ENCODE measurements around the gene CKAP5.

Gene CKAP5

GRCh38 chr11:46826310-46827044 lies 19.6 kb downstream of the CKAP5 start (continued):
- TF ChIP-seq ZNF701 (tag by site-specific recombination; IDR thresholded peaks at IDR 0.05) = no peak
- no peak for TF ChIP-seq ZNF558 (tag by site-specific recombination; IDR thresholded peaks at IDR 0.05)
- TF ChIP-seq ZNF18 (tag by site-specific recombination; IDR thresholded peaks at IDR 0.05) = no peak
- peak; percentile 87 for TF ChIP-seq ZFP69B (tag by site-specific recombination; IDR thresholded peaks at IDR 0.05)
- TF ChIP-seq ZNF514 (tag by site-specific recombination; IDR thresholded peaks at IDR 0.05) = no peak
- TF ChIP-seq ZNF24 (tag by site-specific recombination; IDR thresholded peaks at IDR 0.05) = no peak
- TF ChIP-seq MYNN (tag by site-specific recombination; IDR thresholded peaks at IDR 0.05; ENCODE audit: borderline replicate concordance) = no peak
- TF ChIP-seq, protein P1, sequence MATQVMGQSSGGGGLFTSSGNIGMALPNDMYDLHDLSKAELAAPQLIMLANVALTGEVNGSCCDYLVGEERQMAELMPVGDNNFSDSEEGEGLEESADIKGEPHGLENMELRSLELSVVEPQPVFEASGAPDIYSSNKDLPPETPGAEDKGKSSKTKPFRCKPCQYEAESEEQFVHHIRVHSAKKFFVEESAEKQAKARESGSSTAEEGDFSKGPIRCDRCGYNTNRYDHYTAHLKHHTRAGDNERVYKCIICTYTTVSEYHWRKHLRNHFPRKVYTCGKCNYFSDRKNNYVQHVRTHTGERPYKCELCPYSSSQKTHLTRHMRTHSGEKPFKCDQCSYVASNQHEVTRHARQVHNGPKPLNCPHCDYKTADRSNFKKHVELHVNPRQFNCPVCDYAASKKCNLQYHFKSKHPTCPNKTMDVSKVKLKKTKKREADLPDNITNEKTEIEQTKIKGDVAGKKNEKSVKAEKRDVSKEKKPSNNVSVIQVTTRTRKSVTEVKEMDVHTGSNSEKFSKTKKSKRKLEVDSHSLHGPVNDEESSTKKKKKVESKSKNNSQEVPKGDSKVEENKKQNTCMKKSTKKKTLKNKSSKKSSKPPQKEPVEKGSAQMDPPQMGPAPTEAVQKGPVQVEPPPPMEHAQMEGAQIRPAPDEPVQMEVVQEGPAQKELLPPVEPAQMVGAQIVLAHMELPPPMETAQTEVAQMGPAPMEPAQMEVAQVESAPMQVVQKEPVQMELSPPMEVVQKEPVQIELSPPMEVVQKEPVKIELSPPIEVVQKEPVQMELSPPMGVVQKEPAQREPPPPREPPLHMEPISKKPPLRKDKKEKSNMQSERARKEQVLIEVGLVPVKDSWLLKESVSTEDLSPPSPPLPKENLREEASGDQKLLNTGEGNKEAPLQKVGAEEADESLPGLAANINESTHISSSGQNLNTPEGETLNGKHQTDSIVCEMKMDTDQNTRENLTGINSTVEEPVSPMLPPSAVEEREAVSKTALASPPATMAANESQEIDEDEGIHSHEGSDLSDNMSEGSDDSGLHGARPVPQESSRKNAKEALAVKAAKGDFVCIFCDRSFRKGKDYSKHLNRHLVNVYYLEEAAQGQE (tag by site-specific recombination; IDR thresholded peaks at IDR 0.05) = no peak
- TF ChIP-seq ZSCAN23 (tag by site-specific recombination; IDR thresholded peaks at IDR 0.05) = no peak
- no peak for TF ChIP-seq ZNF114 (tag by site-specific recombination; IDR thresholded peaks at IDR 0.05)
- no peak for TF ChIP-seq ZNF280C (tag by site-specific recombination; IDR thresholded peaks at IDR 0.05)
- no peak for TF ChIP-seq ZNF398 (tag by site-specific recombination; IDR thresholded peaks at IDR 0.05)
- no peak for TF ChIP-seq ZNF341 (tag by site-specific recombination; IDR thresholded peaks at IDR 0.05; ENCODE audit: low read depth)
- no peak for TF ChIP-seq ZBTB48 (tag by site-specific recombination; IDR thresholded peaks at IDR 0.05)
- TF ChIP-seq, protein P2, sequence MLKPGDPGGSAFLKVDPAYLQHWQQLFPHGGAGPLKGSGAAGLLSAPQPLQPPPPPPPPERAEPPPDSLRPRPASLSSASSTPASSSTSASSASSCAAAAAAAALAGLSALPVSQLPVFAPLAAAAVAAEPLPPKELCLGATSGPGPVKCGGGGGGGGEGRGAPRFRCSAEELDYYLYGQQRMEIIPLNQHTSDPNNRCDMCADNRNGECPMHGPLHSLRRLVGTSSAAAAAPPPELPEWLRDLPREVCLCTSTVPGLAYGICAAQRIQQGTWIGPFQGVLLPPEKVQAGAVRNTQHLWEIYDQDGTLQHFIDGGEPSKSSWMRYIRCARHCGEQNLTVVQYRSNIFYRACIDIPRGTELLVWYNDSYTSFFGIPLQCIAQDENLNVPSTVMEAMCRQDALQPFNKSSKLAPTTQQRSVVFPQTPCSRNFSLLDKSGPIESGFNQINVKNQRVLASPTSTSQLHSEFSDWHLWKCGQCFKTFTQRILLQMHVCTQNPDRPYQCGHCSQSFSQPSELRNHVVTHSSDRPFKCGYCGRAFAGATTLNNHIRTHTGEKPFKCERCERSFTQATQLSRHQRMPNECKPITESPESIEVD (tag by site-specific recombination; IDR thresholded peaks at IDR 0.05) = no peak
- peak; percentile 39; the same call in 1 of the 2 replicates for TF ChIP-seq KLF10 (tag by site-specific recombination; IDR thresholded peaks at IDR 0.05)
- TF ChIP-seq GLIS1 (tag by site-specific recombination; IDR thresholded peaks at IDR 0.05) = no peak
- no peak for TF ChIP-seq ZXDB (tag by site-specific recombination; IDR thresholded peaks at IDR 0.05)
- TF ChIP-seq, protein P3, sequence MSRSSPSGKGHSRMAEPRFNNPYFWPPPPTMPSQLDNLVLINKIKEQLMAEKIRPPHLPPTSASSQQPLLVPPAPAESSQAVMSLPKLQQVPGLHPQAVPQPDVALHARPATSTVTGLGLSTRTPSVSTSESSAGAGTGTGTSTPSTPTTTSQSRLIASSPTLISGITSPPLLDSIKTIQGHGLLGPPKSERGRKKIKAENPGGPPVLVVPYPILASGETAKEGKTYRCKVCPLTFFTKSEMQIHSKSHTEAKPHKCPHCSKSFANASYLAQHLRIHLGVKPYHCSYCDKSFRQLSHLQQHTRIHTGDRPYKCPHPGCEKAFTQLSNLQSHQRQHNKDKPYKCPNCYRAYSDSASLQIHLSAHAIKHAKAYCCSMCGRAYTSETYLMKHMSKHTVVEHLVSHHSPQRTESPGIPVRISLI (tag by site-specific recombination; IDR thresholded peaks at IDR 0.05) = no peak
- TF ChIP-seq ZSCAN16 (tag by site-specific recombination; IDR thresholded peaks at IDR 0.05) = no peak
- no peak for TF ChIP-seq ZFP3 (tag by site-specific recombination; IDR thresholded peaks at IDR 0.05; ENCODE audit: low read depth)
- no peak for TF ChIP-seq MEIS1 (CRISPR knock-in tag; IDR thresholded peaks at IDR 0.05; ENCODE audit: borderline replicate concordance)
- peak; percentile 51; the same call in 1 of the 2 replicates for TF ChIP-seq ZNF335 (tag by site-specific recombination; conservative IDR thresholded peaks at IDR 0.05)
- TF ChIP-seq ZNF155 (tag by site-specific recombination; IDR thresholded peaks at IDR 0.05) = no peak
- no peak for TF ChIP-seq GLI4 (tag by site-specific recombination; IDR thresholded peaks at IDR 0.05)
- no peak for TF ChIP-seq ZNF548 (tag by site-specific recombination; IDR thresholded peaks at IDR 0.05)

Measured in HEK293 (cell line).